ENCODE measurements around the gene RELN.

- no peak for TF ChIP-seq EZH2 (IDR thresholded peaks at IDR 0.05)
- no peak for TF ChIP-seq CTCF (IDR thresholded peaks at IDR 0.05 in 2 of 3, conservative IDR thresholded peaks at IDR 0.05 in 1 of 3; ENCODE audit: borderline replicate concordance in 1 of 3, insufficient read depth in 1 of 3, low read depth in 2 of 3, low read length in 2 of 3)
- no peak for TF ChIP-seq POLR2A (IDR thresholded peaks at IDR 0.05; ENCODE audit: borderline replicate concordance, extremely low read depth, insufficient read depth, insufficient read length)
- no peak for TF ChIP-seq EZH2phosphoT487 (IDR thresholded peaks at IDR 0.05; ENCODE audit: borderline replicate concordance)
Measured at GRCh38 chr7:103626776-103627175, 362.7 kb downstream of the RELN start.

Measured in HCT116 (cell line).